Activated T-cell treated with anti-CD3 and anti-CD28 coated beads for 4 hours (primary cell): Measurements from ENCODE around the gene DCST2.

Source experiments
- DNase-seq: peaks from one replicate; pipeline ENCODE4 v3.0.0-alpha.2; 2020

DCST2 gene

GRCh38 chr1:155008015-155008941 is 25.3 kb downstream of the DCST2 start:
- DNase-seq = no peak

GRCh38 chr1:155007251-155007828 is 26.2 kb downstream of the DCST2 start:
- no peak for DNase-seq

- no peak for DNase-seq
These were observed 26.9 kb downstream of the DCST2 start for GRCh38 chr1:155006601-155007101.

- no peak for DNase-seq
These were observed 28.2 kb downstream of the DCST2 start for GRCh38 chr1:155005076-155006011.

GRCh38 chr1:155004352-155005075 is 29.1 kb downstream of the DCST2 start:
- DNase-seq = no peak

- DNase-seq = no peak
These were observed 29.7 kb downstream of the DCST2 start for GRCh38 chr1:155003766-155004351.

- no peak for DNase-seq
These were observed 30.3 kb downstream of the DCST2 start for GRCh38 chr1:155003227-155003765.

- DNase-seq = no peak
These were observed 30.9 kb downstream of the DCST2 start, which contains the start of gene ZBTB7B for GRCh38 chr1:155002464-155003226. TSS of gene ZBTB7B (plus strand) at chr1:155002802. CDS start at chr1:155014661, 11,859 bp downstream.

GRCh38 chr1:155001675-155002463 is 31.7 kb downstream of the DCST2 start:
- DNase-seq = peak; percentile 96

GRCh38 chr1:155001425-155001674 is 32.2 kb downstream of the DCST2 start:
- DNase-seq = no peak

- peak; percentile 54 for DNase-seq
These were observed 32.7 kb downstream of the DCST2 start for GRCh38 chr1:155000726-155001424.

GRCh38 chr1:155000411-155000725 is 33.2 kb downstream of the DCST2 start:
- no peak for DNase-seq

- DNase-seq = no peak
These were observed 33.8 kb downstream of the DCST2 start for GRCh38 chr1:154999571-155000410.

GRCh38 chr1:154998818-154999570 is 34.6 kb downstream of the DCST2 start:
- peak; percentile 63 for DNase-seq

GRCh38 chr1:154998201-154998780 is 35.3 kb downstream of the DCST2 start:
- DNase-seq = no peak

- DNase-seq = no peak
These were observed 36.4 kb downstream of the DCST2 start for GRCh38 chr1:154996966-154997701.
